Endothelial cell of umbilical vein (primary cell): ENCODE data around the gene URGCP. TPM values are rescaled to one million over a fixed set of nuclear protein-coding genes. Genes with fewer than 3 reads are reported as not detected.

Experiments used
- BruUV-seq: library from RNA; stranded (reverse); fragments of 400-500 nt; replicated peaks from 2 replicates; lab custom pipeline; 2021; lab: Mats Ljungman, UMichigan
- CTCF ChIA-PET: fragments of 300-600, 350-600 bp; sonication (Branson Sonifier 250); formaldehyde crosslinking; loops from one replicate; lab custom pipeline; 2021; ENCODE audit warnings: antibody characterized with exemption, inconsistent platforms; lab: Charles Lee
- POLR2A ChIA-PET: fragments of 300-600, 350-600 bp; sonication (Branson Sonifier 250); formaldehyde crosslinking; loops from one replicate; lab custom pipeline; 2021; ENCODE audit warnings: antibody characterized with exemption, inconsistent platforms; lab: Charles Lee
- DNase-seq: peaks from one replicate; pipeline ENCODE4 v3.0.0-alpha.2; 2011; ENCODE audit warnings: low read depth, low spot score
- FAIRE-seq: peaks from 2 replicates; lab custom pipeline; 2011; peaks lifted over from hg19 to GRCh38; lab: Jason Lieb, UNC
- H2AFZ ChIP-seq: 2 replicates; pipeline ENCODE4 v1.6.0; 2012; ENCODE audit warnings: low read depth, low read length, control low read depth, inconsistent platforms
- H3K27ac ChIP-seq: 2 replicates; pipeline ENCODE4 v1.5.1; 2011; ENCODE audit warnings: low read depth, mild to moderate bottlenecking, control low read depth, low read length, moderate library complexity; ENCODE audit not compliant: insufficient read depth
- H3K27me3 ChIP-seq, 2 experiments: 2 replicates each; pipeline versions ENCODE4 v1.6.0 to v1.6.1; 2011; ENCODE audit warnings: low read length in 2 of 2, mixed read lengths in 1 of 2; ENCODE audit not compliant: control insufficient read depth in 2 of 2, insufficient read depth in 2 of 2
- H3K36me3 ChIP-seq, 2 experiments: 2 replicates in 1 of 2; 3 replicates in 1 of 2; pipeline ENCODE4 v1.5.1; 2011; ENCODE audit warnings: low read length in 2 of 2, mild to moderate bottlenecking in 1 of 2, moderate library complexity in 1 of 2; ENCODE audit not compliant: control insufficient read depth in 2 of 2, insufficient read depth in 2 of 2; ENCODE audit errors: extremely low read depth in 1 of 2
- H3K4me1 ChIP-seq: 3 replicates; pipeline ENCODE4 v1.5.1; 2011; ENCODE audit warnings: mild to moderate bottlenecking, low read length; ENCODE audit not compliant: control insufficient read depth, insufficient read depth; ENCODE audit errors: extremely low read depth
- H3K4me2 ChIP-seq: 2 replicates; pipeline ENCODE4 v1.6.1; 2011; ENCODE audit warnings: low read length, control low read depth, mixed read lengths; ENCODE audit not compliant: insufficient read depth
- H3K4me3 ChIP-seq, 3 experiments: fragments of 200-600 bp in 1 of 3; sonication (generic), shearing (Covaris generic) in 1 of 3; replicated peaks in 1 of 3; 2 replicates each; pipeline ENCODE4 v1.5.1; 2011 to 2016; ENCODE audit warnings: control low read depth in 3 of 3, low read length in 3 of 3, mild to moderate bottlenecking in 2 of 3, inconsistent platforms in 1 of 3, low read depth in 1 of 3, moderate library complexity in 1 of 3; ENCODE audit not compliant: insufficient read depth in 1 of 3
- H3K79me2 ChIP-seq: 2 replicates; pipeline ENCODE4 v1.6.0; 2012; ENCODE audit warnings: low read length, inconsistent platforms; ENCODE audit not compliant: control insufficient read depth, insufficient read depth
- H3K9ac ChIP-seq: replicated peaks from 2 replicates; pipeline ENCODE3; 2011; ENCODE audit warnings: low read length, control low read depth; ENCODE audit not compliant: insufficient read depth; ENCODE audit errors: extremely low read depth
- H3K9me1 ChIP-seq: replicated peaks from 3 replicates; pipeline ENCODE4 v1.6.0; 2011; ENCODE audit warnings: mild to moderate bottlenecking, low read length; ENCODE audit not compliant: control insufficient read depth, insufficient read depth; ENCODE audit errors: extremely low read depth
- H3K9me3 ChIP-seq: replicated peaks from 2 replicates; pipeline ENCODE4 v1.5.1; 2012; ENCODE audit warnings: low read length, inconsistent platforms; ENCODE audit not compliant: control insufficient read depth, insufficient read depth
- H4K20me1 ChIP-seq: replicated peaks from 2 replicates; pipeline ENCODE3; 2011; ENCODE audit warnings: mild to moderate bottlenecking, low read length; ENCODE audit not compliant: control insufficient read depth, insufficient read depth; ENCODE audit errors: extremely low read depth
- EZH2 ChIP-seq: IDR thresholded peaks from 2 replicates; pipeline ENCODE4 v1.6.1; 2012; ENCODE audit warnings: borderline replicate concordance, low read depth, mild to moderate bottlenecking, moderate library complexity, low read length, inconsistent platforms; ENCODE audit not compliant: severe bottlenecking
- FOS ChIP-seq: IDR thresholded peaks from 2 replicates; pipeline ENCODE4 v1.6.1; 2011; ENCODE audit warnings: mild to moderate bottlenecking, low read length, moderate library complexity, borderline replicate concordance; ENCODE audit not compliant: insufficient read depth
- GATA2 ChIP-seq: IDR thresholded peaks from 2 replicates; pipeline ENCODE4 v1.7.0; 2011; ENCODE audit warnings: low read depth, mild to moderate bottlenecking, moderate library complexity, mixed read lengths, low read length; ENCODE audit not compliant: insufficient read length, insufficient read depth
- JUN ChIP-seq: IDR thresholded peaks from 2 replicates; pipeline ENCODE4 v1.6.1; 2011; ENCODE audit warnings: borderline replicate concordance, low read depth; ENCODE audit not compliant: insufficient read length, insufficient read depth
- MYC ChIP-seq: IDR thresholded peaks from one replicate; pipeline ENCODE4 v1.6.1; 2011; ENCODE audit warnings: mild to moderate bottlenecking, low read depth, low read length
- POLR2A ChIP-seq: IDR thresholded peaks from 2 replicates; pipeline ENCODE4 v1.6.1; 2012; ENCODE audit warnings: low read depth, mild to moderate bottlenecking, control low read depth, low read length
- POLR2AphosphoS5 ChIP-seq: IDR thresholded peaks from 2 replicates; pipeline ENCODE4 v1.6.1; 2012; ENCODE audit warnings: low read depth, mild to moderate bottlenecking, control low read depth, low read length, moderate library complexity; ENCODE audit not compliant: insufficient read depth
- dilution Hi-C: fragments of 300-500 bp; cut with MboI; formaldehyde crosslinking; loops from one replicate; pipeline ENCODE4 v1.15.0; 2019; ENCODE audit warnings: low sequenced_read_pairs; ENCODE audit not compliant: extremely low pct_ligation_motif_present
- intact Hi-C: fragments of 100-400 bp; cut with micrococcal nuclease; formaldehyde crosslinking; loops from one replicate; pipeline ENCODE4 v1.10.0; 2022
- polyA plus RNA-seq, 4 experiments: library from polyadenylated mRNA; depleted of rRNA in 3 of 4; stranded (reverse) in 3 of 4; unstranded in 1 of 4; fragments of >200 nt; gene quantifications; 2 replicates each; pipeline versions ENCODE4 v1.2.1 to v1.2.3, GENCODE V29; 2011 to 2012; ENCODE audit warnings: missing spikeins in 1 of 4
- total RNA-seq: library from RNA; stranded (reverse); gene quantifications from 2 replicates; pipeline ENCODE4 v1.2.3, GENCODE V29; 2021
- TF ChIP-seq, protein P1 (sequence below): IDR thresholded peaks from 2 replicates; pipeline ENCODE4 v1.6.1; 2011; ENCODE audit not compliant: insufficient read depth, insufficient read length
- TF ChIP-seq, protein P2 (sequence below), 2 donors: IDR thresholded peaks; 1 replicate in 1 of 2; 2 replicates in 1 of 2; pipeline ENCODE4 v1.5.1; 2011; ENCODE audit warnings: low read length in 2 of 2, mild to moderate bottlenecking in 2 of 2, moderate library complexity in 2 of 2, control low read depth in 1 of 2, inconsistent platforms in 1 of 2, low read depth in 1 of 2; ENCODE audit not compliant: insufficient read depth in 1 of 2; ENCODE audit errors: extremely low read depth in 1 of 2

The URGCP gene
- total and polyA plus RNA-seq, 2 donors (not counting 3 experiments of a cell fraction or from before 2014, with no cell fraction given), result 13.1 to 25.3 TPM

DNA sequence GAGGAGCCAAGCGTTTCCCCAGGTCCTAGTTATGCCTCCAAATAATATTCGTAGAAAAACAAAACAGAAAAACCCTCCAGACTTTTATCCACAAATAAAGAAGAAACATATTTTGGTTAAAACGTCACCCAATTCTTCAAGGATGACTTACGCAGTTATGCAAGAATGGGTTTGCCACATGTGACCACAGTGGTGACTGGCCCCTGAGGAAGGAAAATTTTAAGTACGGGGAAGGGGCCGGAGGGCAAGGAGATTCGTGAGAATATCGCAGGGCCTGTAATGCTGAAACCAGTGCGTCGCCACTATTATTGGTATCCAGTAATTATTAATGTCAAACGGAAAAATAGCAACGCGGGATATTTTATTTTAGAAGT is 36.5 kb downstream of the URGCP start:
- no peaks in the 10 kb centered on the region for H3K79me2 ChIP-seq
- peaks cover 11% of the 10 kb centered on the region for H3K4me1 ChIP-seq
- no peaks in the 10 kb centered on the region for H3K9me3 ChIP-seq
- TF ChIP-seq EZH2 (no peak), POLR2A (no peak), FOS (no peak), JUN (no peak), GATA2 (no peak), MYC (no peak), POLR2AphosphoS5 (no peak)
- TF ChIP-seq, protein P1, sequence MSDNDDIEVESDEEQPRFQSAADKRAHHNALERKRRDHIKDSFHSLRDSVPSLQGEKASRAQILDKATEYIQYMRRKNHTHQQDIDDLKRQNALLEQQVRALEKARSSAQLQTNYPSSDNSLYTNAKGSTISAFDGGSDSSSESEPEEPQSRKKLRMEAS, result no peak
- TF ChIP-seq, protein P2, sequence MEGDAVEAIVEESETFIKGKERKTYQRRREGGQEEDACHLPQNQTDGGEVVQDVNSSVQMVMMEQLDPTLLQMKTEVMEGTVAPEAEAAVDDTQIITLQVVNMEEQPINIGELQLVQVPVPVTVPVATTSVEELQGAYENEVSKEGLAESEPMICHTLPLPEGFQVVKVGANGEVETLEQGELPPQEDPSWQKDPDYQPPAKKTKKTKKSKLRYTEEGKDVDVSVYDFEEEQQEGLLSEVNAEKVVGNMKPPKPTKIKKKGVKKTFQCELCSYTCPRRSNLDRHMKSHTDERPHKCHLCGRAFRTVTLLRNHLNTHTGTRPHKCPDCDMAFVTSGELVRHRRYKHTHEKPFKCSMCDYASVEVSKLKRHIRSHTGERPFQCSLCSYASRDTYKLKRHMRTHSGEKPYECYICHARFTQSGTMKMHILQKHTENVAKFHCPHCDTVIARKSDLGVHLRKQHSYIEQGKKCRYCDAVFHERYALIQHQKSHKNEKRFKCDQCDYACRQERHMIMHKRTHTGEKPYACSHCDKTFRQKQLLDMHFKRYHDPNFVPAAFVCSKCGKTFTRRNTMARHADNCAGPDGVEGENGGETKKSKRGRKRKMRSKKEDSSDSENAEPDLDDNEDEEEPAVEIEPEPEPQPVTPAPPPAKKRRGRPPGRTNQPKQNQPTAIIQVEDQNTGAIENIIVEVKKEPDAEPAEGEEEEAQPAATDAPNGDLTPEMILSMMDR (IDR thresholded peaks at IDR 0.05; ENCODE audit: extremely low read depth in 1 of 2, insufficient read depth in 1 of 2, low read depth in 1 of 2, low read length in 2 of 2), result no peak
- peak overlapping the region; percentile 34 for H3K9ac ChIP-seq
- peak overlapping the region; percentile 89 for H2AFZ ChIP-seq
- H3K9me1 ChIP-seq, result no peaks in the 10 kb centered on the region
- FAIRE-seq, result no peak
- H4K20me1 ChIP-seq, result no peaks in the 10 kb centered on the region
- dilution Hi-C loops, result no loop called here
- ChIA-PET POLR2A (interaction anchor here (1.7 kb wide), 1 partner anchor 9 kb away, joined by 10 read pairs; no protein-coding TSS in a partner anchor), CTCF (interaction anchor here (0.6 to 1.8 kb wide), 7 partner anchors 10 to 85 kb away, joined by 3 to 9 read pairs (median 3); no protein-coding TSS in a partner anchor)
- DNase-seq, result no peak
- H3K27me3 ChIP-seq, result no peaks in the 10 kb centered on the region
- no peak overlapping the region for H3K27ac ChIP-seq
- intact Hi-C loops, result loop anchor here (1.0 to 2.0 kb wide), 2 partner anchors 10 to 37 kb away; partner anchors contain the start of gene URGCP
- peak overlapping the region; percentile 22 to 71 (median 50) for H3K4me3 ChIP-seq
- peak overlapping the region; percentile 78 for H3K4me2 ChIP-seq
- peaks cover 3 to 9% of the 10 kb centered on the region in 2 experiments for H3K36me3 ChIP-seq
- BruUV-seq, result no TSS peak
